ENCODE measurements around the gene EPOP.
"Not testable (repeated sequence)": the region's sequence is repeated elsewhere in the genome, so short reads cannot be mapped to it uniquely, and the experiment has no call there.

Gene EPOP

DNA sequence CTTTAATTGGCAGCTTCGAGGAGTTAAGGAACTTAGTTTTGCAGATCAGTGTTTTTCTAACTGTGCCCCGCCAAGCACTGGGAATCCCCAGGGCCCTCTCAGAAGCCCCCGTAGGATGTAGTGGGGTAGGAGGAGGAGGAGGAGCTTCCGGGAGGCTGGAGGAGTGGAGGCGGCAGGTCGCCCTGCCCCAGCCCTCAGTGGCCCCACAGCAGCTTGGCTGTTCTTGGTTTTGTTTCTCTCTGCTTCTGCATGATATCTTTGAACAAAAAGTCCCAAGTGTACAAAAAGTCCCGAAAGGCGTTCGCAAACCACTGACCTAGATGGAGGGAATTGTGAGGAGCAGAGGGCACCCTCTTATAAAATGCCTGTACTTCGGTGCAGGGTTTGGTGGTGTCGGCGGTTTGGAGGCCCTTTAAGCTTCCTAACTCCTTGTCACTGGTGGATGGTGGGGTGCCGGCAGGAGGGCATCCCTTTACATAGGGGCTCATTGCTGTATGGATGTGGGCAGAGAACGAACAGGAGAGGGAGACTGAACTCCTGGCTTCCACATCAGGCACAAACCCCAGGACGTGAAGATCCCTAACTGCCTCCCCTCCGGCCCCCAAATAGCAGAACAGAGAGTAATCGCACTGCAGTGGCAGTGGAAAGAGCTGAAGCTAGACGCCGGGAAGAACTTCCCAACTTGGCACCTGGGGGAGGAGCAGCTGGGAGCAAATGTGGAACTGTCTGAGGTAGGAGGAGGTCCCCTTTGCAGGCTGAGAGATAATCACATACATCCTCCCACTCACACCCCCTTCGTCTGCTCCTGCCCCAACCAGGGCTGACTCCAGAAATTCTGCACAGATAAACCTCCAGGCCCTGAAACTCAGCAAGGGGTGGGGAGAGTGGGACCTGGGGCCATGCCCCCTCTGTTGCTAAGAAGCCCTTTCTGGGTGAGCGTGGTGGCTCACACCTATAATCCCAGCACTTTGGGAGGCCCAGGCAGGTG lies 20.1 kb downstream of the EPOP start:
- DNase-seq (ENCODE audit: low spot score): peak; percentile 69
- TF ChIP-seq, protein P1, sequence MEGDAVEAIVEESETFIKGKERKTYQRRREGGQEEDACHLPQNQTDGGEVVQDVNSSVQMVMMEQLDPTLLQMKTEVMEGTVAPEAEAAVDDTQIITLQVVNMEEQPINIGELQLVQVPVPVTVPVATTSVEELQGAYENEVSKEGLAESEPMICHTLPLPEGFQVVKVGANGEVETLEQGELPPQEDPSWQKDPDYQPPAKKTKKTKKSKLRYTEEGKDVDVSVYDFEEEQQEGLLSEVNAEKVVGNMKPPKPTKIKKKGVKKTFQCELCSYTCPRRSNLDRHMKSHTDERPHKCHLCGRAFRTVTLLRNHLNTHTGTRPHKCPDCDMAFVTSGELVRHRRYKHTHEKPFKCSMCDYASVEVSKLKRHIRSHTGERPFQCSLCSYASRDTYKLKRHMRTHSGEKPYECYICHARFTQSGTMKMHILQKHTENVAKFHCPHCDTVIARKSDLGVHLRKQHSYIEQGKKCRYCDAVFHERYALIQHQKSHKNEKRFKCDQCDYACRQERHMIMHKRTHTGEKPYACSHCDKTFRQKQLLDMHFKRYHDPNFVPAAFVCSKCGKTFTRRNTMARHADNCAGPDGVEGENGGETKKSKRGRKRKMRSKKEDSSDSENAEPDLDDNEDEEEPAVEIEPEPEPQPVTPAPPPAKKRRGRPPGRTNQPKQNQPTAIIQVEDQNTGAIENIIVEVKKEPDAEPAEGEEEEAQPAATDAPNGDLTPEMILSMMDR (IDR thresholded peaks at IDR 0.05; ENCODE audit: extremely low read depth, missing control alignments): no peak

DNA sequence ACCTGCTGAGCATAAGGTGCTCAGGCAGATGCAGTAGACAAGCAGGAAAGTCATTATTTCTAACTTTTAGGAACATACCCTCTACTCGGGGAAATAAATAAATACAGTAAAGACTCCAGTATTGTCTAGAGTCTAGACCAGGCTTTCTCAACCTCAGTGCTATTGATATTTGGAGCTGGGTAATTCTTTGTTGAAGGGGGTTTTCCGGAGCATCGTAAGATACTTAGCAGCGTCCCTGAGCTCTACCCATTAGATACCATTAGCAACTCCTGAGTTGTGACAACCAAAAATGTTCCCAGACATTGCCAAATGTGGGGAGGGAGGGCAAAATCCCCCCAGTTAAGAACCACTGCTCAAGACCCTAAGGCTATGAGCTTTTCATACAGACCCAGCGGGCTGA lies 21.1 kb downstream of the EPOP start:
- TF ChIP-seq, protein P1 (IDR thresholded peaks at IDR 0.05; ENCODE audit: extremely low read depth, missing control alignments): no peak
- no peak for DNase-seq (ENCODE audit: low spot score)

DNA sequence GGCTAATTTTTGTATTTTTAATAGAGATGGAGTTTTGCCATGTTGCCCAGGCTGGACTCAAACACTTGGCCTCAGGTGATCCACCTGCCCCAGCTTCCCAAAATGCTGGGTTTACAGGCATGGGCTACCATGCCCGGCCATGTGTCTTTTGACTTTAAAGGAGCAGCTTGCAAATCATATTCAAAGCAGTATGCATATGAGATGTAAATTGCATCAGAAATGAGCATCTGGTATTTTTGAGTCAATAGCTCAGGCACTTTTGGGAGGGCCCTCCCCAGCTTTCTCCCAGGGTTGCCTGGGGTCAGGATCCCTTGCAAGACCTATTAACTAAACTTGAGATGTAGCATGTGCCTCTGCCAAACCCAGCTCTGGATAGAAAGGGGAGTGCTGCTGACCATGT lies 21.5 kb downstream of the EPOP start:
- TF ChIP-seq, protein P1 (IDR thresholded peaks at IDR 0.05; ENCODE audit: extremely low read depth, missing control alignments): no peak
- no peak for DNase-seq (ENCODE audit: low spot score)

DNA sequence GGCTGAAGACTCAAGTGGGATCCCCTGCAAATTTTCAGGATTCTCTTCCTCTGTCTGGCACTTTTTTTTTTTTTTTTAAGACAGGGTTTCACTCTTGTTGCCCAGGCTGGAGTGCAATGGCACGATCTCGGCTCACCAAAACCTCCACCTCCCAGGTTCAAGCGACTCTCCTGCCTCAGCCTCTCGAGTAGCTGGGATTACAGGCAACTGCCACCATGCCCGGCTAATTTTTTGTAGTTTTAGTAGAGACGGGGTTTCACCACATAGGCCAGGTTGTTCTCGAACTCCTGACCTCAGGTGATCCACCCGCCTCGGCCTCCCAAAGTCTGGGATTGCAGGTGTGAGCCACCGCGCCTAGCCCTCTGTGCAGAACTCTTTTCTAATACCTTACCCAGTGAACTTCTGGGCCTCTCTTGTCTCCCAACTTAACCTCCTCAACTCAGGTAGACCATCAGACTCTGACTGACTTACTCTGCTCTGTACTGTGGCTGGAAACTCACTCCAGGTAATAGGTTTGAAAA lies 24.0 kb downstream of the EPOP start:
- DNase-seq (ENCODE audit: low spot score): not testable (repeated sequence)

DNA sequence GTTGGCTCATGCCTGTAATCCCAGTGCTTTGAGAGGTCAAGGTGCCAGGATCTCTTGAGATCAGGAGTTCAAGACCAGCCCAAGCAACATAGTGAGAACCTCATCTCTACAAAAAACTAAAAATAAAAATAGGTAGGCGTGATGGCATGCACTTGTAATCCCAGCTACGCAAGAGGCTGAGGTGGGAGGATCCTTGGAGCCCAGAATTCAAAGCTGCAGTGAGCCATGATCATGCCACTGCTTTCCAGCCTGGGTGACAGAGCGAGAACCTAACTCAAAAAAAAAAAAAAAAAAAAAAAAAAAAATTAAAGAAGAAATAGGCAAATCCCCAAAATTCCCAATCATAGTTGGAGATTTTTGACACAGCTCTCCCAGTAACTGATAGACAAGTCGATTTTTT lies 36.8 kb downstream of the EPOP start:
- no peak for DNase-seq (ENCODE audit: low spot score)

DNA sequence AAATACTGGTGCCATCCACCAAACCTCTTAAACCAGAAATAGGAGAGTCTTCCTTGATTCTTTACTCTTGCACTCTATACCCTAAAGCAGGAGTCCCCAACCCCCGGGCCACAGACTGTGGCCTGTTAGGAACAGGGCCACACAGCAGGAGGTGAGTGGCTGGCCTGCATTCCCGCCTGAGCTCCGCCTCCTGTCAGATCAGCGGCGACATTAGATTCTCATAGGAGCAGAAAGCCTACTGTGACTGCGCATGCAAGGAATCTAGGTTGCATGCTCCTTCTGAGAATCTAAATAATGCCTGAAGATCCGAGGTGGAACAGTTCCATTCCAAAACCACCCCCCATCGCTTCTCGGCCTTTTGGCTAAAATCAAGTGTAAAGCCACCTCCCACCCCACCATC lies 38.7 kb downstream of the EPOP start:
- no peak for DNase-seq (ENCODE audit: low spot score)
- TF ChIP-seq, protein P1 (IDR thresholded peaks at IDR 0.05; ENCODE audit: extremely low read depth, missing control alignments): no peak

More for the DNA sequence above, 36.8 kb downstream of the EPOP start:
- TF ChIP-seq, protein P1 (IDR thresholded peaks at IDR 0.05; ENCODE audit: extremely low read depth, missing control alignments): no peak

DNA sequence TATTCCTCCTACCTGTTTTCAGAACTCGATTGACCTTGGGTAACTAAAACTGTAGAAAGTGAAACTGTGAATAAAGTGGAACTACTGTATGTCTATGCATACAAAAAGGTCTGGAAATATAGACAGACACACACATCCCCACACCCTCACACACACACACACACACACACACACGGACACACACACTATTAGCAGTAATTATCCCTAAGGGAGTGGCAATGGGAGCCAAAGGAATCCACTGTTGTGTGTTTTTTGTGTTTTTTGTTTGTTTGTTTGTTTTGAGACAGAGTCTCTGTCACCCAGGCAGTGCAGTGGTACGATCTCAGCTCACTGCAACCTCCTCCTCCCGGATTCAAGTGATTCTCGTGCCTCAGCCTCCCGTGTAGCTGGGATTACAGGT lies 42.4 kb downstream of the EPOP start:
- peak; percentile 21 for DNase-seq (ENCODE audit: low spot score)
- TF ChIP-seq, protein P1 (IDR thresholded peaks at IDR 0.05; ENCODE audit: extremely low read depth, missing control alignments): no peak
